Measurements from ENCODE around the gene CX3CL1.

DNA sequence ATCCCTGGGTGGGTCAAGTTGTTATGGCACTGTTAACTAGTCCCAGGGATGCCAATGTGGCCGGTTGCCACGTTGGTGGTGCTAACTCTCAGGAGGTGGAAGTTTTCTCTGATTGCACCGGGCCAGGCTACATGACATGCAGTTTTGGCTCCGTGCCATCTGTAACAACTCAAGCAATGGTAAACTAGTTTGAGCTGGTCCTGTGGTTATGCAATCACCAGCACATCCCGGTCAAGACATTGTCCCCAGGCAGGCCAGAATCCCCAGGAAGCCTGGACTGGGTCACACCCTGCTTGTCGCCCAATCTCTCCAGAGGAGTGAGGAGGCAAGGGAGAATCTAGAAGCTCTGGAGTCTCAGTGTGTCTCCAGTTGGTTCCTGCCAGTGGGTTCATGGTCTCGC, 22.2 kb downstream of the CX3CL1 start:
- TF ChIP-seq CTCF (IDR thresholded peaks at IDR 0.05) (no peak), EP300 (IDR thresholded peaks at IDR 0.05) (no peak), POLR2A (IDR thresholded peaks at IDR 0.05) (no peak)

All from tibial nerve (tissue), 4 donors.